GM19463 (cell line): Measurements from ENCODE around the gene LIAS.
"Not testable (repeated sequence)": the region's sequence is repeated elsewhere in the genome, so short reads cannot be mapped to it uniquely, and the experiment has no call there.

ENCODE experiments used
- ATAC-seq: cut with Tn5 transposase; IDR thresholded peaks from one replicate; pipeline ENCODE4 v1.9.1; 2021; ENCODE audit warnings: mild to moderate bottlenecking, moderate library complexity; ENCODE audit not compliant: unreplicated experiment

The LIAS gene

GRCh38 chr4:39497909-39498726 is 39.3 kb downstream of the LIAS start:
- ATAC-seq = no peak

- ATAC-seq = no peak
Measured at GRCh38 chr4:39498727-39499020, 39.8 kb downstream of the LIAS start.

GRCh38 chr4:39502019-39502663 is 43.3 kb downstream of the LIAS start:
- no peak for ATAC-seq

- ATAC-seq = not testable (repeated sequence)
Measured at GRCh38 chr4:39502664-39503035, 43.8 kb downstream of the LIAS start.

- ATAC-seq = no peak
Measured at GRCh38 chr4:39504538-39504937, 45.7 kb downstream of the LIAS start.

GRCh38 chr4:39505581-39505980 is 46.7 kb downstream of the LIAS start:
- no peak for ATAC-seq

DNA sequence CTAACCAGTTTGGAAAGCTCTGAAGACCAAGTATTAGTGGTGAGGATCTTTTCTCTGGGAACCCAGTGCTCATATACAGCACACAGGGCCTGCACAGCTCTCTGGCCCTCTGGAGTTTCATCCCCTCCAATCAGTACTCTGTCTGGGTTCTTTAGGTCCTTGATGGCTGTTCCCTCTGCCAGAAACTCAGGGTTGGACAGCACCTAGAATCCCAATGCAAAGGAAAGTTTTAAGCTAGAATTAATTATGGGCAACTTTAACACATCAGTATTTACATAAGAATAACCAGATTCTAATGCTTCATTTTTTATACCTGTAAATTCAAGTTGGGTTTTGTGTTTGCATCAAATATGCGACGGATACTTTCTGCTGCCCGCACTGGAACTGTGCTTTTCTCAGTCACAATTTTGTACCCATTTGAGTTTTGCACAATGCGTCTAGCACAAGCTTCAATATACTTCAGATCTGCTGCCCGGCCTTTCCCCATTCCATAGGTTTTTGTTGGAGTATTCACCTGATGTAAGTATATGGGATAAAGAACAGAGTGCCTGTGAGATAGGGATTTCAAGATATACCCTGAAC is 51.6 kb downstream of the LIAS start:
- ATAC-seq = no peak

DNA sequence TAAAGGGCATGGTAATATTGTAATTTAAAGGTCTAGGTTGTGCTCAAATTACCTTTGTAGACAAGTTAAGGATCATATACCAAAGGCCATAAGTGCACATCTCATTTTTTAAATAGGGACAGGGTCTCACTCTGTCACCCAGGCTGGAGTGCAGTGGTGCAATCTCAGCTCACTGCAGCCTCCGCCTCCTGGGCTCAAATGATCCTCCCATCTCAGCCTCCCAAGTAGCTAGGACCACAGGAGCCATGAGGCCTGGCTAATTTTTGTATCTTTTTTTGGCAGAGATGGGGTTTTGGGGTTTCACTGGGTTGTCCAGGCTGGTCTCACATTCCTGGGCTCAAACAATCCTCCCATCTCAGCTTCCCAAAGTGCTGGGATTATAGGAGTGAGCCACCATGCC is 55.4 kb downstream of the LIAS start:
- not testable (repeated sequence) for ATAC-seq

DNA sequence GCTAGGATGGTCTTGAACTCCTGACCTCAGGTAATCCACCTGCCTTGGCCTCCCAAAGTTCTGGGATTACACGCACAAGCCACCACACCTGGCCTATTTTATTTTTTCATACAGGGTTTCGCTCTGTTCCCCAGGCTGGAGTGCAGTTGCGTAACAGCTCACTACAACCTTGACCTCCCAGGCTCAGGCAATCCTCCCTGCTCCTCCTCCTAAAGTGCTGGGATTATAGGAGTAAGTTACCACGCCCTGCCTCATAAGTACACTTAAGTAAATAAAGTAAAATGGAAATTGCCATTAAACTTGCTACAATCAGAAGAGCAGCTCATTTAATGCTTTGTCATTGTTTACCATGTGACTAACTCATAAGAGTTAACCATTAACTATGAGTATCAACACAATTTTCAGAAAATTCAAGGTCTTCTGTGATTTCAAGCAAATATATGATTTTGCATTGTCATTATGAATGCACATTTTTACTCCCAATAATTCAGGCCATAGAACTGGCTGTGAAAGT is 56.1 kb downstream of the LIAS start:
- no peak for ATAC-seq

GRCh38 chr4:39515669-39516401 is 57.0 kb downstream of the LIAS start:
- ATAC-seq = not testable (repeated sequence)

- ATAC-seq = no peak
Measured at GRCh38 chr4:39516407-39516966, 57.6 kb downstream of the LIAS start.

GRCh38 chr4:39518484-39518883 is 59.6 kb downstream of the LIAS start:
- no peak for ATAC-seq

- ATAC-seq = no peak
Measured at GRCh38 chr4:39521253-39521919, 62.5 kb downstream of the LIAS start.

GRCh38 chr4:39522068-39522467 is 63.2 kb downstream of the LIAS start:
- no peak for ATAC-seq

DNA sequence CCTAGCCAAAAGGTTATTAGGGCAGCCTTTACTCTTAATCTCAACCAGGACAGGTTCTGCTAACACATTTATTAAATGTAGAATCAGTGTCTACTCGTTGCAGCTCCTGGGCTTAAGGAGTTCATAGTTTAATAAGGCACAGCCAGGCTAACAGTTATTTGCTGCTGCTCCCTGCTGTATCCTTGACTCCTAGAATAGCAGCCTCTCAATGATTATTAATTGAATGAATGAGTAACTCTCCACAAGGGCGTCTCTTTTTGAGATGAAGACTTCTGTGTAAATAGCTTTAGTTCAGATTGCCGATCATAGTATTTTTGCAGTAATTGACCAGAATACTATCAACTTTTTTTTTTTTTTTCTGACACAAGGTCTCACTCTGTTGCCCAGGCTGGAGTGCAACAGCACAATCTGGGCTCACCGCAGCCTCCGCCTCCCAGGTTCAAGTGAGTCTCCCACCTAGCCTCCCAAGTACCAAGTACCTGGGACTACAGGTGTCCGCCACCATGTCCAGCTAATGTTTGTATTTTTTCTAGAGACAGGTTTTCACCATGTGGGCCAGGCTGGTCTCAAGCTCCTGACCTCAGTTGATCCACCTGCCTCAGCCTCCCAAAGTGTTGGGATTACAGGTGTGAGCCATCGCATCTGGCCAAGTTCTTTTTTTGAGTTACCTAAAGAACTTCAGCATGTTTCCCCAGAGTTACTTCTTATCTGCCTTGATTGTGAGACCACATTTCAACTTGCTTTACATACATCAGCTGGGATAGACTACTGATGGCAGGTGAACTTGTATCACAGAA is 65.5 kb downstream of the LIAS start:
- ATAC-seq = no peak

GRCh38 chr4:39525822-39526690 is 67.2 kb downstream of the LIAS start:
- ATAC-seq = no peak

GRCh38 chr4:39526765-39527295 is 68.0 kb downstream of the LIAS start:
- peak; percentile 12 for ATAC-seq

DNA sequence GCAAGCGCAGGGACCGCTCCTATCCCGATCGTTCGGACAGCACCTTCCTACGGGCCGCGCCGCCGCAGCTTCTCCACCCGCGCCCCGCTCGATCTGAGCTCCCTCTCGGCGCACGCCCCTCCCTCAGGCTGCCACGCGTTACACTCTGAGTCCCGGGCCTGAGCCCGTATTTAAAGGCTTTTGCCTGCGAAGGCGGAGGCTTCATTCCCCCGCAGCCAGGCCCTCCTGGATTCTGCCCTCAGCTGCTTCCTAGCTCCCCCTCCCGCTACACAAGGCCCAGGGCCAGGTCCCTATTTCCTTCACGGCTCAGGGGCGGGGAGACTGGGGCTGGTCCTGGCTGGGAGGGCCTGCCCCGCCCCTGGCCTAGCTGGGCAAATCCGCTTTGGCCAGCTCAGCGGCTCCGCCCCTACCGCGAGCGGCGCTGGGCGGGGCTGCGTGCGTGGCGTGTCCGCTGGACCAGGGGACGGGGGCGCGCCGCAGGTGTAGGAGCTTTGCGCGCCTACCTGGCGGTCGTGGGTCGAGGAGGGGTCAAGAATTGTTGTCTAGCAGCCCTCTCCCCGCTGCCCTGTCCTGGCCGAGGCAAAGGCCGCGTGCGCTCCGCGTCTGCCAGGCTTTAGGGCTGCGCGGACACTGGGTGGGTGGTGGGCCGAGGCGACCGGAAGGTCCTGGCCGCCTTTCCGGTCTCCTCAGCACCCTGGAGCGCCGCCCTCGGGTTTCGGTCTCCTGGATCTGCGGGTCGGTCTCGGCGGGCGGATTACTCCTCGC is 68.6 kb downstream of the LIAS start, which contains the start of gene UGDH:
UGDH (minus strand) TSS at position 144 of the 765 bp plus-strand sequence. CDS start 5,927 bp downstream, outside the sequence.
- ATAC-seq = peak; percentile 97
